HG03280 (cell line): Measurements from ENCODE around the gene GPC6.

Experiments used
- ATAC-seq: cut with Tn5 transposase; IDR thresholded peaks from one replicate; pipeline ENCODE4 v1.9.1; 2021; ENCODE audit warnings: mild to moderate bottlenecking, moderate library complexity; ENCODE audit not compliant: unreplicated experiment

The GPC6 gene

GRCh38 chr13:93811071-93811737 lies 584.6 kb downstream of the GPC6 start:
- ATAC-seq = no peak

GRCh38 chr13:93811738-93812112 lies 585.1 kb downstream of the GPC6 start:
- no peak for ATAC-seq

- ATAC-seq = no peak
Measured at GRCh38 chr13:93814658-93815057, 588.1 kb downstream of the GPC6 start.

GRCh38 chr13:93818345-93818744 lies 591.7 kb downstream of the GPC6 start:
- ATAC-seq = no peak

- no peak for ATAC-seq
Measured at GRCh38 chr13:93819331-93819890, 592.8 kb downstream of the GPC6 start.

GRCh38 chr13:93824286-93824685 lies 597.7 kb downstream of the GPC6 start:
- no peak for ATAC-seq

- no peak for ATAC-seq
Measured at GRCh38 chr13:93834051-93834450, 607.4 kb downstream of the GPC6 start.

GRCh38 chr13:93843082-93843481 lies 616.5 kb downstream of the GPC6 start:
- no peak for ATAC-seq

- ATAC-seq = no peak
Measured at GRCh38 chr13:93847162-93847561, 620.6 kb downstream of the GPC6 start.

- ATAC-seq = no peak
Measured at GRCh38 chr13:93848247-93848646, 621.6 kb downstream of the GPC6 start.

- no peak for ATAC-seq
Measured at GRCh38 chr13:93851236-93851635, 624.6 kb downstream of the GPC6 start.

- ATAC-seq = no peak
Measured at GRCh38 chr13:93853912-93854311, 627.3 kb downstream of the GPC6 start.

GRCh38 chr13:93857126-93857525 lies 630.5 kb downstream of the GPC6 start:
- ATAC-seq = no peak

- no peak for ATAC-seq
Measured at GRCh38 chr13:93859716-93860115, 633.1 kb downstream of the GPC6 start.

- ATAC-seq = no peak
Measured at GRCh38 chr13:93861818-93862217, 635.2 kb downstream of the GPC6 start.

GRCh38 chr13:93862259-93862658 lies 635.7 kb downstream of the GPC6 start:
- ATAC-seq = no peak

GRCh38 chr13:93865235-93865634 lies 638.6 kb downstream of the GPC6 start:
- ATAC-seq = no peak

- no peak for ATAC-seq
Measured at GRCh38 chr13:93867481-93867880, 640.9 kb downstream of the GPC6 start.

- no peak for ATAC-seq
Measured at GRCh38 chr13:93872376-93872775, 645.8 kb downstream of the GPC6 start.

- no peak for ATAC-seq
Measured at GRCh38 chr13:93872786-93873347, 646.3 kb downstream of the GPC6 start.

- no peak for ATAC-seq
Measured at GRCh38 chr13:93875547-93875946, 648.9 kb downstream of the GPC6 start.

- no peak for ATAC-seq
Measured at GRCh38 chr13:93876236-93876635, 649.6 kb downstream of the GPC6 start.

- no peak for ATAC-seq
Measured at GRCh38 chr13:93878675-93879074, 652.1 kb downstream of the GPC6 start.
